Measurements from ENCODE around the gene SELENOV. TPM values are rescaled to one million over a fixed set of nuclear protein-coding genes. Genes with fewer than 3 reads are reported as not detected.
"Not testable (repeated sequence)": the region's sequence is repeated elsewhere in the genome, so short reads cannot be mapped to it uniquely, and the experiment has no call there.

The SELENOV gene
- under 1 TPM in 2 of 12 donors, not detected in 10; 0.17 to 0.33 TPM for polyA plus RNA-seq (ENCODE audit: insufficient read length in 12 of 12)
- long read RNA-seq, donor 1 = 0 reads
- long read RNA-seq, donor 2 = 0 reads
- long read RNA-seq, donor 3 = 0 reads
- long read RNA-seq, donor 4 = 0 reads
- long read RNA-seq, donor 5 = 0 reads
- long read RNA-seq, donor 6 = 0 reads
- long read RNA-seq, donor 7 = 0 reads
- long read RNA-seq, donor 8 = 0 reads
- long read RNA-seq, donor 9 = 0 reads
- long read RNA-seq, donor 10 = 0 reads
- long read RNA-seq, donor 11 = 0 reads

DNA sequence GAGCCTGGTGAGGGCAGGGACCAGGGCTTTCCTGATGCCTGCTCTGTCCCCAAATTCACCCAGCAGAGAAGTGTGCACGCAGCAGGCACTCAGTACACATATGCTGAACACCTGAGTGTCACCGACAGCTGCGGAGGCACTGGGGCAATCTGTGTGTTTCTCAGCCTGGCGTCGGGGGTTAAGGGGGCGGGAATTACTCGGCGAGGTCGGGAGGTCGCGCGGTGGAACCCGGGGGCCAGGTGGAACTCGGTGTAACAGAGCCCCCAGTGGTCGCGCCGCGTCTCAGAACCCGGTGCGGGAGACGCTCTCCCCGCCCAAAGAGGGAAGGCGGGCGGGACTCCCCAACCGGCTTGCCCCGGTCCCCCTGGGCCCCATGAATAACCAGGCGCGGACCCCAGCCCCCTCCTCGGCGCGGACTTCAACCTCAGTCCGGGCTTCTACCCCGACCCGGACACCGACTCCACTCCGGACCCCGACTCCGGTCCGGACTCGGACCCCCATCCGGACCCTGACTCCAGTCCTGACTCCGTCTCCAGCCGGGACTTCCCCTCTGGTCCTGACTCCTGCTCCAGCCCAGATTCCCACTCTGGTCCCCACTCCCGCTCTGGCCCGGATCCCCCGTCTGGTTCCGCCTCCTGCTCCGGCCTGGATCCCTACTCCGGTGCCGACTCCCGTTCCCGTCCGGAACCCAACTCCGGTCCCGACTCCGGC is at the start of gene SELENOV:
TSS of gene SELENOV (plus strand) at position 300 of the 711 bp plus-strand sequence. CDS start at position 374, 74 bp downstream.
- no peak for DNase-seq

DNA sequence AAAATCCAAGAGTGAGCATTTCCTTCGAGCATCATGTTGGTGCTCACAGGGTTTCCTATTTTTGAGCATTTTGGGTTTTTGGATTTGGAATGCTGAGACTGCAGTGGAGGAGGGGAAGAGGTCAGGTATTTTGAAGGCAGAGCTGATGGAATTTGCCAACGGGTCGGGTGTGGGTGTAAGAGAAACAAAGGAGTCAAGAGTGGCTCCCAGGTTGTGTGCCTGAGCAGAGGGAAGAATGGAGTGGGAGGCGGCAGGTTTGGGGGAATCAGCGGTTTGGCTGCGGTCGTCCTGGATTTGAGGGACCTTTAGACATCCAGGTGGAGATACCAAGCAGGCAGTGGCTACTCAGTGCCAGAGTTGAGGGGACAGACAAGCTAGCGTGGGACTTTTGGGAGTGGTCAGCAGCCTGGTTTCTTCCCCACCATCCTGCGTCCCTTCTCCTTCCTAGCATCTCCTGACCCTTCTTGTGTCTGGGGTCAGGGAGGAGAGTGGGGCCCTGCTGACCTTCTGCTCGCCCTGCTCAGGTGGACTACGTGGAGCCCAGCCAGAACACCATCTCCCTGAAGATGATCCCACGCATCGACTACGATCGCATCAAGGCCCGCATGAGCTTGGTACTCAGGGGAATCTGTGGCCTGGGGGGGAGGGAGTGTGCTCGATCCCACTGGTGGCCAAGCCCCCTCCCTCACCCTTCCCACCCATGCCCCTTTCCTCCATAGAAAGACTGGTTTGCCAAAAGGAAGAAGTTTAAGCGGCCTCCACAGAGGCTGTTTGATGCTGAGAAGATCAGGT is 48.8 kb upstream of the SELENOV start:
- DNase-seq = no peak

- DNase-seq = no peak
These were observed 47.0 kb upstream of the SELENOV start for GRCh38 chr19:39467941-39468340.

DNA sequence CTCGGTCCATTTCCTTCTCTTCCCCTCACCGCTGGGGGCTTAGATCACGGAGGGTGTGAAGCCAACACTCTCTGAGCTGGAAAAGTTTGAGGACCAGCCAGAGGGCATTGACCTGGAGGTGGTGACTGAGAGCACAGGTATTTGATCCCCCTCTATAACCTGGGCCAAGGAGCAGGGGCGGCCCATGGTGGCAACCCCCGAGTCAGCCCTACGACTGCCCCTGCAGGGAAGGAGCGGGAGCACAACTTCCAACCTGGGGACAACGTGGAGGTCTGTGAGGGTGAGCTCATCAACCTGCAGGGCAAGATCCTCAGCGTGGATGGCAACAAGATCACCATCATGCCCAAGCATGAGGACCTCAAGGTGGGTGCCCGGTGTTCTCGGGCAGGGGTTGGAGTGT is 45.9 kb upstream of the SELENOV start:
- DNase-seq = no peak

DNA sequence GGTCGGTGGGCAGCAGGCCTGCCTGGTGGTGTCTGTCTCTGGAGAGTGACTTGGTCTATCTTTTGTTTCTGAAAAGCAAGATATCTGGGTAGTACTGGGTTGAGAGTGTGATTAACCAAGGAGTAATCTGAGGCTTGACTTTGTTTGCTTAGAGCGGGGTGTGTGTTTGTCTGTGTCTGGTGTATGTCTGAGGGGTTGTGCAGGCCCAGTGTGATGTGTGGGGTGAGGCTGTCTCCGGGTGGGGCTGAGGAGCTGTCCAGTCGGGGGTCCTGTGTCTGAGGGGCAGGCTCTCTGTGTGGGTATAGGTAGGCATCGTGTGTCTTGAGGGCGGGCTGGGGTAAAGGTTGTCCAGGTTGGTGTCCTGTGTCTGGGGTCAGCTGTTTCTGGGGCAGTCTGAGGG is 45.4 kb upstream of the SELENOV start:
- no peak for DNase-seq

GRCh38 chr19:39470724-39471339 is 44.1 kb upstream of the SELENOV start:
- DNase-seq = no peak

DNA sequence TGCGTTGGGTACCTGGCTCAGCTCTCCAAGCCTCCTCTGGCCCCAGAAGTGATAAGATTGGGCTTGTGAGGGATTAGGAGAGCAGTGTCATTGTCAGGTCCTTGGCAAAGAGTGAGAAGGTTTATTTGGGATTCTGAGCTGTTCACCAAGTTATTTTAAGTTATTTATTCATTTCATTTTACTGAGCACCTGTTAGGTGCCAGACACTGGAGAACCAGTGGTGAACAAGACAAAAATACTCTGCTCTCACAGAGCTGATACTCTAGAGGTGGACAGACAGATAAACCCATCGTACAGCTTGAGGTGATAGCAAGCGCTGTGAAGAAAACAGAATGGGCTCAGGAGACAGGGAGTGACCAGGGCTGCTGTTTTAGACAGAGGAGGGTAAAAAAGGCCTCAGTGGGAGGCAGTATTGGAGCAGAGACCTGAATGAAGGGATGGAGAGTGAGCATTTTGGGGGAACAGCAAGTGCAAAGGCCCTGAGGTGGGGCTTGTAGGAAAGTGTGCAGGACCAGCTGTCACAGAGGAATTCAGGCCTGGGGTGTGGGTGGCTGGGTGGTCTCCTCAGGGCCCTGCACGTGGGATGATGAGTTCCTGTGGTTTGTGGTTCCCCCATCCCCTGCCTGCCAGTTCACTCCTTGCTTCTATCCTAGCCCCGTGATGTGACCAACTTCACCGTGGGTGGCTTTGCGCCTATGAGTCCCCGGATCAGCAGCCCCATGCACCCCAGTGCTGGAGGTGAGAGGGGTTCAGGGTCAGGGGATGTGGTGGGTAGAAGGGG is 43.0 kb upstream of the SELENOV start:
- no peak for DNase-seq

DNA sequence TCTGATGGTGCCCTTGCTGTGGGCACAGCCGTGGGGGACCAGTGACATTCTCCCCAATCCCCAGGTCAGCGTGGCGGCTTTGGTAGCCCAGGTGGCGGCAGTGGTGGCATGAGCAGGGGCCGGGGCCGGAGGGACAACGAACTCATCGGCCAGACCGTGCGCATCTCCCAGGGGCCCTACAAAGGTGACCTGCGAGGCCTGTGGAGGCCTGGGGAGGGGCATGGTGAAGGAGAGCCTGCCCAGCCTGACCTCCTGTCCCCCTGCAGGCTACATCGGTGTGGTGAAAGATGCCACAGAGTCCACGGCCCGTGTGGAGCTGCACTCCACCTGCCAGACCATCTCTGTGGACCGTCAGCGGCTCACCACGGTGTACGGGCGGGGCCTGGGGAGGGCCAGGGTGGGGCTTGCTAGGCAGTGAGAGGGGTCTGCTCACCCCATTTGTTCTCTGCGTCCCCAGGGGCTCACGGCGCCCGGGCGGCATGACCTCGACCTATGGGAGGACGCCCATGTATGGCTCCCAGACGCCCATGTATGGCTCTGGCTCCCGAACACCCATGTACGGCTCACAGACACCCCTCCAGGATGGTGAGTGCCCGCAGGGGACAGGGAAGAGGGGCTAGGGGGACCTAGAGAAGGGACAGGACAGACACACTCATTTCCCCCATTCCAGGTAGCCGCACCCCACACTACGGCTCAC is 42.0 kb upstream of the SELENOV start:
- DNase-seq = no peak

DNA sequence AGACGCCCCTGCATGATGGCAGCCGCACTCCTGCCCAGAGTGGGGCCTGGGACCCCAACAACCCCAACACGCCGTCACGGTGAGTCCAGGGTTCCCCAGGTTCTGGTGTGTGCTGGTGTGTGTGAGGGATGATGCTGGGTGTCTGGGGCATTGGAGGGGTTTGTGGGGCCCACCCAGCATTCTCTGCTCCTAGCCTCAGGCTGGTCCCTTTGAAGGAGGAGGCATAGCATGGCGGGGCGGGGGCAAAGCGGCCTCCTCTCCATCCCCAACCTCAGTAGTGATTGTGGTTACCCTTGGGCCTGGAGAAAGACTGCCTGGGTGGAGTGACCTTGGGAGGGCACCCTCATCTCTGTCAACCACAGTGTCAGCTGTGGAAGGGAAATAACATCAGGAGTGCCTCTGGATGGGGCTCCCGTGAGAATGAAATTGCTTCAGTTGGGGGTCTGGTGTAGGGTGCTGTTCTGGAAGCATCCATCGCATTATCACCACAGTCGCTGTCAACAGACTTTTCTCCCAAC is 41.4 kb upstream of the SELENOV start:
- no peak for DNase-seq

DNA sequence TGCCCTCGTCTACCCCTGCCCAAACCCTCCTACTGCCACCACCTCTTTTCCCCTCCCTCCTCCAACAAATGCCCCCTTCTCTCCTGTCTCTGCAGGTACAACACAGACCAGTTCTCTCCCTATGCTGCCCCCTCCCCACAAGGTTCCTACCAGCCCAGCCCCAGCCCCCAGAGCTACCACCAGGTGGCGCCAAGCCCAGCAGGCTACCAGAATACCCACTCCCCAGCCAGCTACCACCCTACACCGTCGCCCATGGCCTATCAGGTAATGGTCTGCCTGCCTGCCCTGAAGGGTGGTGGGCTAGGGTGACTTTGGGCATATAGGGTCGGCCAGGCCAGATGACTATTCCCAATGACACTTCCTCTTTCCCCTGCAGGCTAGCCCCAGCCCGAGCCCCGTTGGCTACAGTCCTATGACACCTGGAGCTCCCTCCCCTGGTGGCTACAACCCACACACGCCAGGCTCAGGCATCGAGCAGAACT is 40.8 kb upstream of the SELENOV start:
- no peak for DNase-seq

- DNase-seq = no peak
These were observed 39.2 kb upstream of the SELENOV start for GRCh38 chr19:39475748-39476147.

DNA sequence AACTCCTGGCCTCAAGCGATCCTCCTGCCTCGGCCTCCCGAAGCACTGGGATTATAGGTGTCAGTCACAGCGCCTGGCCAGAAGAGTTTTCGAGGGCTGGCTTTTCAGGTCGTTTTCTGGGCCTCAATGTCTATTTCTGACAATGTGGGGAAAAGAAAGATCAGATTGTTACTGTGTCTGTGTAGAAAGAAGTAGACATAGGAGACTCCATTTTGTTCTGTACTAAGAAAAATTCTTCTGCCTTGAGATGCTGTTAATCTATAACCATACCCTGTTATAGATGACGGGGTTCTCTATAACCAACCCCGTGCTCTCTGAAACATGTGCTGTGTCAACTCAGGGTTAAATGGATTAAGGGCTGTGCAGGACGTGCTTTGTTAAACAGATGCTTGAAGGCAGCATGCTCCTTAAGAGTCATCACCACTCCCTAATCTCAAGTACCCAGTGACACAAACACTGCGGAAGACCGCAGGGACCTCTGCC is 35.6 kb upstream of the SELENOV start:
- not testable (repeated sequence) for DNase-seq

GRCh38 chr19:39479916-39480315 is 35.0 kb upstream of the SELENOV start:
- DNase-seq = no peak

- peak; percentile 96 for DNase-seq
These were observed 34.4 kb upstream of the SELENOV start, which contains the start of gene TIMM50 for GRCh38 chr19:39480337-39481228. Gene TIMM50 (plus strand): TSS chr19:39480838. CDS start chr19:39480854, 16 bp downstream.

- DNase-seq = no peak
These were observed 33.8 kb upstream of the SELENOV start for GRCh38 chr19:39481229-39481545.

- DNase-seq = no peak
These were observed 33.3 kb upstream of the SELENOV start for GRCh38 chr19:39481676-39482075.

- DNase-seq = no peak
These were observed 31.8 kb upstream of the SELENOV start for GRCh38 chr19:39483141-39483540.

GRCh38 chr19:39489756-39490155 is 25.2 kb upstream of the SELENOV start:
- DNase-seq = no peak

- no peak for DNase-seq
These were observed 22.7 kb upstream of the SELENOV start for GRCh38 chr19:39492225-39492624.
